Adrenal gland (tissue), 5 donors: ENCODE measurements around the gene HINT2.

Experiments used
- CTCF ChIP-seq, 6 experiments: fragments of 450-650 bp in 4 of 6; fragments of 200-600 bp in 2 of 6; sonication (generic) in 1 of 6; IDR thresholded peaks; 1 replicate in 5 of 6; 2 replicates in 1 of 6; pipeline versions ENCODE4 v1.5.1 to v1.8.0; 2016 to 2021; ENCODE audit warnings: antibody characterized with exemption in 6 of 6, mild to moderate bottlenecking in 2 of 6, moderate library complexity in 1 of 6
- POLR2A ChIP-seq, 2 donors: fragments of 450-650 bp; IDR thresholded peaks; one replicate each; pipeline ENCODE4 v1.6.1; 2017; ENCODE audit warnings: antibody characterized with exemption in 2 of 2, mild to moderate bottlenecking in 2 of 2, moderate library complexity in 1 of 2
- donor health status: DM: no; HTN: no; CAD: no.

- TF ChIP-seq CTCF (IDR thresholded peaks at IDR 0.05) = no peak
- no peak for TF ChIP-seq POLR2A (IDR thresholded peaks at IDR 0.05)
Measured at GRCh38 chr9:35831040-35831439, 16.2 kb upstream of the HINT2 start.
